Vagina (tissue), 2 donors: ENCODE measurements around the gene GMPPA. TPM values are rescaled to one million over a fixed set of nuclear protein-coding genes. Genes with fewer than 3 reads are reported as not detected.

Experiments used
- DNase-seq, 2 donors: peaks; one replicate each; pipeline ENCODE4 v3.0.0-alpha.2; 2017; ENCODE audit errors: extremely low spot score in 2 of 2
- H3K27ac ChIP-seq: fragments of 200-600 bp; sonication (generic); one replicate; pipeline ENCODE4 v1.5.1; 2019
- H3K27me3 ChIP-seq: fragments of 200-600 bp; sonication (generic); one replicate; pipeline ENCODE4 v1.5.1; 2019
- H3K36me3 ChIP-seq, 2 donors: fragments of 200-600 bp; sonication (generic); one replicate each; pipeline ENCODE4 v1.5.1; 2017 to 2019
- H3K4me1 ChIP-seq: fragments of 200-600 bp; sonication (generic); one replicate; pipeline ENCODE4 v1.5.1; 2019
- H3K4me3 ChIP-seq, 2 donors: fragments of 200-600 bp; sonication (generic); 1 replicate in 1 of 2; 2 replicates in 1 of 2; pipeline ENCODE4 v1.5.1; 2016 to 2019
- H3K9me3 ChIP-seq: fragments of 200-600 bp; sonication (generic); one replicate; pipeline ENCODE4 v1.5.1; 2019
- POLR2A ChIP-seq, 2 donors: fragments of 450-650 bp; IDR thresholded peaks; one replicate each; pipeline ENCODE4 v1.6.1; 2017; ENCODE audit warnings: antibody characterized with exemption in 2 of 2, mild to moderate bottlenecking in 2 of 2, moderate library complexity in 2 of 2
- POLR2AphosphoS5 ChIP-seq, 2 donors: sonication (generic); formaldehyde crosslinking; IDR thresholded peaks; one replicate each; pipeline ENCODE4 v1.9.0; 2017; ENCODE audit warnings: antibody characterized with exemption in 2 of 2, mild to moderate bottlenecking in 2 of 2, low read depth in 1 of 2; ENCODE audit not compliant: insufficient read depth in 1 of 2
- intact Hi-C: fragments of 100-400 bp; cut with DNase I; formaldehyde crosslinking; loops from one replicate; pipeline ENCODE4 v1.15.1; 2023
- total RNA-seq: library from RNA; depleted of rRNA; stranded (reverse); fragments of >200 nt; gene quantifications from one replicate; pipeline ENCODE4 v1.2.3, GENCODE V29; 2016
- TF ChIP-seq, protein P1 (sequence below), 3 experiments: fragments of 450-650 bp in 2 of 3; fragments of 200-600 bp in 1 of 3; sonication (generic) in 1 of 3; IDR thresholded peaks; one replicate each; pipeline ENCODE4 v1.5.1; 2017 to 2019; ENCODE audit warnings: antibody characterized with exemption in 3 of 3, mild to moderate bottlenecking in 2 of 3, moderate library complexity in 2 of 3

Gene GMPPA
- total RNA-seq, 1 donor from 2014 or later, result 35.4 TPM

DNA sequence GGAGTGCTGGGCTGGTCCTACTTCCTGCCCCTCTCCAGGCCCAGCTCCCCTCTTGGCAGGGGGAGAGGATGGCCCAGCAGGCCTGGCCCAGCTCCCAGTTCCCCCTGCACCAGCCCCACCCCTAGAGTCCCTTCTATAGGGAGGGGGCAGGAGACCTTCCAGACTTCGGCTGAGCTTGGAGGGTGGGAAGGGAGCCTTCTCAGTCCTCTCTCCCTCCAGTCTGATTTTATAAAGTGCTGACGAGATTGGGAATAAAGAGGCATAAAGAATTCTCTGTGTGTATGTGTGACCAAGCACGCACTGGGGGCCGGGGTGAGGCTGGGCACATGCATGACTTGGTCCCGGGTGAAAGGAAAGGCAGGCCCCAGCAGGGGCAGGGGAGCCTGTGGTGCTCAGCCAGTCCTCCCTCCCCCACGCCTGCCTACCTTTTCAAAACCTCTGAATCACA is 39.8 kb downstream of the GMPPA start:
- intact Hi-C loops, result no loop called here
- Histone ChIP-seq H3K4me1 (peaks cover 35% of the 10 kb centered on the region), H3K4me3 (no peak overlapping the region), H3K36me3 (peaks cover 0 to 22% of the 10 kb centered on the region in 2 donors), H3K27me3 (no peaks in the 10 kb centered on the region), H3K9me3 (no peaks in the 10 kb centered on the region), H3K27ac (peak overlapping the region; percentile 16)
- DNase-seq, result no peak
- TF ChIP-seq POLR2A (IDR thresholded peaks at IDR 0.05) (no peak), POLR2AphosphoS5 (IDR thresholded peaks at IDR 0.05; ENCODE audit: insufficient read depth in 1 of 2, low read depth in 1 of 2) (no peak)
- TF ChIP-seq, protein P1, sequence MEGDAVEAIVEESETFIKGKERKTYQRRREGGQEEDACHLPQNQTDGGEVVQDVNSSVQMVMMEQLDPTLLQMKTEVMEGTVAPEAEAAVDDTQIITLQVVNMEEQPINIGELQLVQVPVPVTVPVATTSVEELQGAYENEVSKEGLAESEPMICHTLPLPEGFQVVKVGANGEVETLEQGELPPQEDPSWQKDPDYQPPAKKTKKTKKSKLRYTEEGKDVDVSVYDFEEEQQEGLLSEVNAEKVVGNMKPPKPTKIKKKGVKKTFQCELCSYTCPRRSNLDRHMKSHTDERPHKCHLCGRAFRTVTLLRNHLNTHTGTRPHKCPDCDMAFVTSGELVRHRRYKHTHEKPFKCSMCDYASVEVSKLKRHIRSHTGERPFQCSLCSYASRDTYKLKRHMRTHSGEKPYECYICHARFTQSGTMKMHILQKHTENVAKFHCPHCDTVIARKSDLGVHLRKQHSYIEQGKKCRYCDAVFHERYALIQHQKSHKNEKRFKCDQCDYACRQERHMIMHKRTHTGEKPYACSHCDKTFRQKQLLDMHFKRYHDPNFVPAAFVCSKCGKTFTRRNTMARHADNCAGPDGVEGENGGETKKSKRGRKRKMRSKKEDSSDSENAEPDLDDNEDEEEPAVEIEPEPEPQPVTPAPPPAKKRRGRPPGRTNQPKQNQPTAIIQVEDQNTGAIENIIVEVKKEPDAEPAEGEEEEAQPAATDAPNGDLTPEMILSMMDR (IDR thresholded peaks at IDR 0.05), result no peak

DNA sequence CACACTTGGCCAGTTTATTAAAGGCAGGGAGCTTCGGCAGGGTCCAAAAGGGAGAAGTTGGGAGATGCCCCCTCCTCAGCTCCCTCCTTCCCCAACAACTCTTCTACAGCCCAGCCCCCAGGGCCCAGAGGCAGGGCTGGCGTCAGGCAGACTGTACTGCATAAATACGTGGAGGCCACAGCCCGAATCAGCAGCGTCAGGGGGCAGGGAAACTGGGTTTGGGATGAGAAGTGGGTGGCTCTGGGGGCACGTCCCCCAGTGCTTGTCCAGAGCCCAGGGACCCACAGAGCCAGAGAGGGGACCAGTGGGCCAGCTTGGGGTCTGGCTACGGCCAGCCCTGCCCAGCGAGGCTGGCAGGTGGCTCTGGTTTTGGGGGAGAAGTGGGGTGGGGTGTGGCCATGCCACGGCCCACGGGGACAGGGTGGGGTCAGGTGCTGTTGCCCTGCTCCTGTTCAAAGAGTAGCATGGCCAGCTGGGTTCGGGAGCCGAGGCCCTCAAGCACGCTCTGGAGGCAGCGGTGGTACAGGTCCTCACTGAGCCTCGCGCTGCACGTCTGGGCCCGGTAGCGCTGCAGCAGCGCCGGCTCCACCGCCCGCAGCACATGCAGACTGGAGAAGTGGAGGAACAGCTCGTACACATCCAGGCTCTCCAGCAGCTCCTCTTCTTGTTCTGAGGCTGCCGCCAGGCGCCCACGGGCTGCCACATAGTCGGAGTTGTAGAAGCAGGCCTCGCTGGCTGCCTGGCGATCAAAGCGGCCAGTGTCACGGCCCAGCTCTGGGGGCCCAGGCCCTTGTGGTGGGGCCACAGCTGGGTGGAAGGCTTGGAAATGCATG is 40.5 kb downstream of the GMPPA start:
- no peak overlapping the region for H3K4me3 ChIP-seq
- DNase-seq, result no peak
- peaks cover 0 to 22% of the 10 kb centered on the region in 2 donors for H3K36me3 ChIP-seq
- no peak overlapping the region for H3K27ac ChIP-seq
- no peaks in the 10 kb centered on the region for H3K27me3 ChIP-seq
- H3K4me1 ChIP-seq, result peaks cover 38% of the 10 kb centered on the region
- H3K9me3 ChIP-seq, result no peaks in the 10 kb centered on the region
- intact Hi-C loops, result no loop called here
- TF ChIP-seq POLR2AphosphoS5 (IDR thresholded peaks at IDR 0.05; ENCODE audit: insufficient read depth in 1 of 2, low read depth in 1 of 2) (no peak), POLR2A (IDR thresholded peaks at IDR 0.05) (no peak)
- TF ChIP-seq, protein P1 (IDR thresholded peaks at IDR 0.05), result no peak

DNA sequence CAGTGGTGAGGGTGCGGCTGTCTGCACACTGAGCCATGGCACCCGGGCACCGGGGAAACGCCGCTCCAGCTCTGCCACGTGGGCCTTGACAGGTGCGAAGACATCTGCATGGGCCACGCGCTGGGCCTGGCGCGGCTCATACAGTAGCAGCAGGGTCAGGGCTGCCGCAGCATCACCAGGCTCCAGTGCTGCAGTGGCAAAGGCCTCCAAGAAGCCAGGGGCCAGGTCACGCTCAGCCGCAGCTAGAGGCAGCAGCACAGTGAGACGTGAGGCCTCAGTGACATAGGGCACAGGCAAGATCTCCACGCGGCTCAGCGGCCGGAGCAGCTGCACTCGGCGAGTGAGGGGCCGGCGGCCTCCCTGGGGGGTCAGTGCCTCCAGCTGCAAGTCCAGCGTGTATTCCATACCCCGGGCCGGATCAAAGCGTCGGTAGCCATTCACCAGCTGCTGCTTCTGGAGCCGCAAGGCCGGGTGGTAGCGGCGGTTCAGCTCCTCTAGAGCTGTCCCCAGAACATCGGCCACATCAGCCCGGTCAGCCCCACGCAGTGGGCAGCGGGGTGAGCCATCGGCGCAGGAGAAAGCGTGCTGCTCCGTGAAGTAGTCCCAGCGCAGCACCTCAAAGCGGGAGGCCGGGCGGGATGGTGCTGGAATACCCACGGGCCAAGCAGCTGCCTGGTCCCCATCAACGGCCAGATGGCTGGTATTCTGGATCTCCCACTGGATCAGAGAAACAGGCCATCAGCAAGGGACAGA is 41.4 kb downstream of the GMPPA start:
- H3K27ac ChIP-seq, result no peak overlapping the region
- DNase-seq, result no peak
- H3K36me3 ChIP-seq, result peaks cover 0 to 22% of the 10 kb centered on the region in 2 donors
- H3K4me3 ChIP-seq, result no peak overlapping the region
- H3K9me3 ChIP-seq, result no peaks in the 10 kb centered on the region
- no peak for TF ChIP-seq POLR2AphosphoS5 (IDR thresholded peaks at IDR 0.05; ENCODE audit: insufficient read depth in 1 of 2, low read depth in 1 of 2)
- TF ChIP-seq, protein P1 (IDR thresholded peaks at IDR 0.05), result no peak
- no peak for TF ChIP-seq POLR2A (IDR thresholded peaks at IDR 0.05)
- intact Hi-C loops, result loop anchor here (2.0 to 5.0 kb wide), 2 partner anchors 102 to 151 kb away; no protein-coding TSS in a partner anchor
- peaks cover 45% of the 10 kb centered on the region for H3K4me1 ChIP-seq
- no peaks in the 10 kb centered on the region for H3K27me3 ChIP-seq

DNA sequence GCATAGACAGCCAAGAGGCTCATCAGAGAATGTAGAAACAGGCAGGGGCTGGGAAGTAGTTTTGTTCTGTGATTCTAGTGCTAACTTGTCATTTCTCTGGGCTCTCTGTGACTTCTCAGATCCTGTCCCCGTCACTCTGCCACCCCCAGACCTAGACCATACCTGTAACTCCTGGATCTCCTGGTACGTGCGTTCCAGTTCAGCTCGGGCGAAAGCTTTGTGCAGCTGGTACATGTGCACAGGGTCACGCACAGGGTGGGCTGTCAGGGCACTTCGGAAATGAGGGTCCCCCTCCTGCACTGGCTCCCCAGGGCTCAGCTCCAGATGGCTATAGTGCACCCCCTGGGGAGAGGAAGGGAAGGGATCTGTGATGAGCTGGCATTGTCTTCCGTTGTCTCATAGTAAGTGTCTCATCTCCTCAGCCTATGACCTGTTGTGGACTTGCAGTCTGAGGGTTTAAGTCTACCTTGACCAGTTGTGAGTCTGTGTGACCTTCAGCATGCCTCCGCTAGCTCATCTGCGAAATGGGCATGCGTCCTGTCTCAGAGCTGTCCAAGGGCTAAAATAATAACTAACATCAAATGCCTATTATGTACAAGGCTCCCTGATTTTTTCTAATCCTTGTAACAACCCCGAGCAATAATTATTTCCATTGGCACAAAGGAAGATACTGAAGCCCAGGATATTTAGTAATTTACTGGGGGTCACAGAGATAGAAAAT is 42.3 kb downstream of the GMPPA start:
- H3K4me1 ChIP-seq, result peaks cover 45% of the 10 kb centered on the region
- no peak overlapping the region for H3K27ac ChIP-seq
- no peak overlapping the region for H3K4me3 ChIP-seq
- DNase-seq, result no peak
- no peaks in the 10 kb centered on the region for H3K27me3 ChIP-seq
- intact Hi-C loops, result loop anchor here (2.0 to 5.0 kb wide), 2 partner anchors 101 to 150 kb away; no protein-coding TSS in a partner anchor
- peaks cover 0 to 22% of the 10 kb centered on the region in 2 donors for H3K36me3 ChIP-seq
- TF ChIP-seq, protein P1 (IDR thresholded peaks at IDR 0.05), result no peak
- TF ChIP-seq POLR2AphosphoS5 (IDR thresholded peaks at IDR 0.05; ENCODE audit: insufficient read depth in 1 of 2, low read depth in 1 of 2) (no peak), POLR2A (IDR thresholded peaks at IDR 0.05) (no peak)
- H3K9me3 ChIP-seq, result no peaks in the 10 kb centered on the region
